HG02588 (cell line): ENCODE measurements around the gene ATOH8.

Experiments
- ATAC-seq: cut with Tn5 transposase; IDR thresholded peaks from one replicate; pipeline ENCODE4 v1.9.1; 2021; ENCODE audit warnings: mild to moderate bottlenecking, moderate library complexity; ENCODE audit not compliant: unreplicated experiment

Gene ATOH8

GRCh38 chr2:85769236-85769982 is 15.6 kb downstream of the ATOH8 start:
- ATAC-seq = no peak

GRCh38 chr2:85769983-85770362 is 16.2 kb downstream of the ATOH8 start:
- no peak for ATAC-seq

GRCh38 chr2:85770369-85770768 is 16.6 kb downstream of the ATOH8 start:
- ATAC-seq = no peak

- no peak for ATAC-seq
Observed at GRCh38 chr2:85770786-85771409, 17.1 kb downstream of the ATOH8 start.

- no peak for ATAC-seq
Observed at GRCh38 chr2:85771486-85771885, 17.7 kb downstream of the ATOH8 start.

- ATAC-seq = no peak
Observed at GRCh38 chr2:85772019-85772745, 18.4 kb downstream of the ATOH8 start.

GRCh38 chr2:85772841-85773491 is 19.2 kb downstream of the ATOH8 start:
- ATAC-seq = no peak

- no peak for ATAC-seq
Observed at GRCh38 chr2:85773692-85774091, 19.9 kb downstream of the ATOH8 start.

- no peak for ATAC-seq
Observed at GRCh38 chr2:85774126-85774978, 20.6 kb downstream of the ATOH8 start.

- ATAC-seq = no peak
Observed at GRCh38 chr2:85775406-85776381, 21.9 kb downstream of the ATOH8 start.

GRCh38 chr2:85776672-85777071 is 22.9 kb downstream of the ATOH8 start:
- no peak for ATAC-seq

GRCh38 chr2:85777441-85777861 is 23.7 kb downstream of the ATOH8 start:
- ATAC-seq = no peak

GRCh38 chr2:85778646-85779379 is 25.0 kb downstream of the ATOH8 start:
- no peak for ATAC-seq

- ATAC-seq = no peak
Observed at GRCh38 chr2:85779641-85780315, 26.0 kb downstream of the ATOH8 start.

GRCh38 chr2:85780316-85781012 is 26.7 kb downstream of the ATOH8 start:
- no peak for ATAC-seq

- no peak for ATAC-seq
Observed at GRCh38 chr2:85781013-85781332, 27.2 kb downstream of the ATOH8 start.

GRCh38 chr2:85783796-85784195 is 30.0 kb downstream of the ATOH8 start:
- no peak for ATAC-seq
